Measurements from ENCODE around the gene STAM2. TPM values are rescaled to one million over a fixed set of nuclear protein-coding genes. Genes with fewer than 3 reads are reported as not detected.

Gene STAM2
- total and polyA plus RNA-seq, 2 of the 13 experiments (the other 11 are each of a cell fraction or from before 2014, with no cell fraction given) = 14.7 to 24.1 TPM

DNA sequence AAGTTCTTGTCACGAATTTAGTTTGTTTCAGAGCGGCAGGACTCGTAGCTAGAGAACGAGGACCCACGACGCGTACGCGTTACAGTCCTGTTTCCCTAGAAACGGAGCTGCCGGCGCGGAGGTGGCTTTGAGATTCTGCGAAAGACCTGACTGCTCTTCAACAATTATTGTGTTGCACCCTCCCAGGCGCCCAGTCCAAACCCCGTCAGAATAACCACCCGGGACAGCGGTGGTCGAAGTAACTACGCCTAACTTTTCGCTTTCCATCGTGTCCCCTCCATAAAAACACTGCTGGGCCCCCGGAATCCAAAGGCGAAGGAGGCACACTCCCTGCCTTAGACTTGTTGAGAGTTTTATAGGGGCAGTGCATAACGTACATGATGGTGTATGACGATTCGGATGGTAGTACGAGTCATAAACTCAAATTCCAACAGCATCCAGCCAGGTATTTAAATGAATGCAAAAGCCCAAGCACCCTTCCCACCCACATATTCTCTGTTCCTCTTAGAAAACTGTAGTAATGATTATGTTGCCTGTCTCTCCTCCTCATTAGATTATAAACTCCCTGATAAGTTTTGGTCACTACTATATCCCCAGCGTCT is 651 bp upstream of the STAM2 start (continued):
- peak; percentile 85; the same call in 1 of the 2 replicates for TF ChIP-seq ZNF572 (CRISPR knock-in tag; IDR thresholded peaks at IDR 0.05)
- TF ChIP-seq ELF3 (CRISPR knock-in tag; IDR thresholded peaks at IDR 0.05) = no peak
- no peak; the same call in 1 of the 2 replicates for TF ChIP-seq ZNF350 (CRISPR knock-in tag; IDR thresholded peaks at IDR 0.05; ENCODE audit: borderline replicate concordance, low read depth)
- TF ChIP-seq FOSL1 (CRISPR knock-in tag; IDR thresholded peaks at IDR 0.05; ENCODE audit: borderline replicate concordance) = no peak
- TF ChIP-seq PCBP1 (IDR thresholded peaks at IDR 0.05; ENCODE audit: borderline replicate concordance, low read depth, low read length) = no peak
- TF ChIP-seq NR2F2 (IDR thresholded peaks at IDR 0.05; ENCODE audit: borderline replicate concordance, low read depth) = 0 out of 2 replicates have a peak, but pooled peaks have one; percentile 2
- TF ChIP-seq PITX1 (CRISPR knock-in tag; IDR thresholded peaks at IDR 0.05) = no peak
- TF ChIP-seq CCAR2 (optimal IDR thresholded peaks at IDR 0.05; ENCODE audit: low read depth, low read length) = no peak
- TF ChIP-seq, protein P1, sequence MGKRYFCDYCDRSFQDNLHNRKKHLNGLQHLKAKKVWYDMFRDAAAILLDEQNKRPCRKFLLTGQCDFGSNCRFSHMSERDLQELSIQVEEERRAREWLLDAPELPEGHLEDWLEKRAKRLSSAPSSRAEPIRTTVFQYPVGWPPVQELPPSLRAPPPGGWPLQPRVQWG (CRISPR knock-in tag; IDR thresholded peaks at IDR 0.05; ENCODE audit: borderline replicate concordance, low read depth) = no peak
- TF ChIP-seq, protein P2, sequence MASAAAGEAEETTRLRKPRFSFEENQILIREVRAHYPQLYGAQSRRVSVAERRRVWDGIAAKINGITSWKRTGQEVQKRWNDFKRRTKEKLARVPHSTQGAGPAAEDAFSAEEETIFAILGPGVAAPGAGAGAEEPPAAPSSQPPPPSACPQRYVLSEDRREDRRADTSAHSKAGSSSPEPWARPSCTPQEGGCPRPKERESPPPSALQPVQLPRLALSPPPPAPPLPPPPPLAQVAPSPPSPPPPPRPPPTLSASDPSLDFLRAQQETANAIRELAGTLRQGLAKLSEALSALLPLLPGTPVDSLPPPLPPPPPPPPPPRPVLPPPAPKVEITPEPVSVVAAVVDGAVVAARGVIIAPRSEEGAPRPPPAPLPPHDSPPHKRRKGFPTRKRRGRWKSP (CRISPR knock-in tag; IDR thresholded peaks at IDR 0.05) = no peak; the same call in 1 of the 2 replicates
- TF ChIP-seq U2AF2 (IDR thresholded peaks at IDR 0.05; ENCODE audit: low read depth, low read length) = no peak
- TF ChIP-seq ZSCAN20 (CRISPR knock-in tag; IDR thresholded peaks at IDR 0.05; ENCODE audit: borderline replicate concordance) = no peak
- no peak for TF ChIP-seq JUNB (CRISPR knock-in tag; IDR thresholded peaks at IDR 0.05; ENCODE audit: borderline replicate concordance)
- TF ChIP-seq, protein P3, sequence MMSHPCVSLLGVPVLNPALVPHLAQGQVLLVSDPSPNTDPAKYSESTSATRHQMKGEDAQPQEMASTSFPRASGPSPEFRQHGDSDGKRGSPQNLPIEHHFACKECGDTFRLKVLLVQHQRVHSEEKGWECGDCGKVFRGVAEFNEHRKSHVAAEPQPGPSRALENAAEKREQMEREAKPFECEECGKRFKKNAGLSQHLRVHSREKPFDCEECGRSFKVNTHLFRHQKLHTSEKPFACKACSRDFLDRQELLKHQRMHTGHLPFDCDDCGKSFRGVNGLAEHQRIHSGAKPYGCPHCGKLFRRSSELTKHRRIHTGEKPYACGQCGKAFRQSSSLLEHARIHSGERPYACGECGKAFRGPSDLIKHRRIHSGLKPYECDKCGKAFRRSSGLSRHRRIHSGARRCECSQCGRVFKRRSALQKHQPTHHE (CRISPR knock-in tag; IDR thresholded peaks at IDR 0.05; ENCODE audit: borderline replicate concordance) = no peak; the same call in 1 of the 2 replicates
- no peak; the same call in 1 of the 2 replicates for TF ChIP-seq RELA (CRISPR knock-in tag; IDR thresholded peaks at IDR 0.05)
- TF ChIP-seq ZNF234 (CRISPR knock-in tag; conservative IDR thresholded peaks at IDR 0.05) = no peak
- no peak for TF ChIP-seq DNMT1 (CRISPR knock-in tag; IDR thresholded peaks at IDR 0.05)
- TF ChIP-seq ZNF20 (CRISPR knock-in tag; IDR thresholded peaks at IDR 0.05) = 0 out of 2 replicates have a peak, but pooled peaks have one; percentile 10
- TF ChIP-seq ZNF792 (CRISPR knock-in tag; IDR thresholded peaks at IDR 0.05) = no peak
- TF ChIP-seq ZNF891 (CRISPR knock-in tag; IDR thresholded peaks at IDR 0.05) = peak; percentile 75; the same call in 1 of the 2 replicates
- TF ChIP-seq, protein P4, sequence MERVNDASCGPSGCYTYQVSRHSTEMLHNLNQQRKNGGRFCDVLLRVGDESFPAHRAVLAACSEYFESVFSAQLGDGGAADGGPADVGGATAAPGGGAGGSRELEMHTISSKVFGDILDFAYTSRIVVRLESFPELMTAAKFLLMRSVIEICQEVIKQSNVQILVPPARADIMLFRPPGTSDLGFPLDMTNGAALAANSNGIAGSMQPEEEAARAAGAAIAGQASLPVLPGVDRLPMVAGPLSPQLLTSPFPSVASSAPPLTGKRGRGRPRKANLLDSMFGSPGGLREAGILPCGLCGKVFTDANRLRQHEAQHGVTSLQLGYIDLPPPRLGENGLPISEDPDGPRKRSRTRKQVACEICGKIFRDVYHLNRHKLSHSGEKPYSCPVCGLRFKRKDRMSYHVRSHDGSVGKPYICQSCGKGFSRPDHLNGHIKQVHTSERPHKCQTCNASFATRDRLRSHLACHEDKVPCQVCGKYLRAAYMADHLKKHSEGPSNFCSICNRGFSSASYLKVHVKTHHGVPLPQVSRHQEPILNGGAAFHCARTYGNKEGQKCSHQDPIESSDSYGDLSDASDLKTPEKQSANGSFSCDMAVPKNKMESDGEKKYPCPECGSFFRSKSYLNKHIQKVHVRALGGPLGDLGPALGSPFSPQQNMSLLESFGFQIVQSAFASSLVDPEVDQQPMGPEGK (CRISPR knock-in tag; IDR thresholded peaks at IDR 0.05) = no peak
- TF ChIP-seq ZNF235 (CRISPR knock-in tag; IDR thresholded peaks at IDR 0.05; ENCODE audit: borderline replicate concordance) = no peak
- no peak for TF ChIP-seq TAF1 (CRISPR knock-in tag; IDR thresholded peaks at IDR 0.05)
